GM08714 (cell line): ENCODE results near the gene SPRY4.
A peak's percentile ranks its signal among the peaks of the same experiment; 100 is the strongest.

ENCODE experiments used
- H3K4me3 ChIP-seq: fragments of 200-500 bp; sonication (Bioruptor generic); 2 replicates; pipeline ENCODE4 v1.5.1; 2014; ENCODE audit warnings: mild to moderate bottlenecking, low read length, inconsistent platforms
- ZNF274 ChIP-seq: IDR thresholded peaks from 2 replicates; pipeline ENCODE4 v1.6.1; 2012; ENCODE audit warnings: mild to moderate bottlenecking, low read depth, low read length

SPRY4 gene

DNA sequence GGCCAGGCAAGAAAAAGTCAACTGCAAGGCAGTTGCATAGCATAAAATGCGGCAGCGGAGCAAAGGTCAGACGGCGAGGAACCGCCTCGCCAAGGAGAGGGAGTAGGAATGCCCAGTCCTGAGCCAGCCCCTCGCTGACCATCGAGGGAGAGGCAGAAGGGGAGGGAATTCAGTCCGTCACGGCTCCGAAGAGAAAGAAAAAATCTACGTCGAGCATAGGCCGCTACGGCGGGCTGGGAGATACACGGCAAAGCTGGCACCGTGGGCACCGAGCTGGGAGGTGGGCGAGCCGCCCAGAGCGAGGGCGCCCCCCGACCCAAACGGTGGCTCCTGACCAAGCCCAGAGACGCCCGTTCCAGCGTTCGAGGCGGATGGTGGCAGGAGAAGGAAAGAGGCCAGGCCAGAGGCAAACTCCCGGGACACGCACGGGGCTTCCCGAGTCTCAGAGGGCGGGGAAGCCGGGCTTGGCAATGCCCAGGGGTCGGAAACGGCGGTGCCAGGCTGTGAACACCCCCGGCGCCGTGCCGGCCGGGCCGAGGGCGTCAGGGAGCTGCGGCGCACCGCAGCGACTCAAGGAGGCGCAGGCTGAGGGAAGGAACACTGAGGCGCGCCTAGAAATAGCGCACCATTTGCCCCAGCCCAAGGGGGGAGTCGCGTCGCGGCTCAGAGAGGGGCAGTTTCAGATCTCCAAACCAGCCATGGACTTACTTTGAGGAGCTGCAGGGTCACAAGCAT is 518 bp downstream of the SPRY4 start:
- TF ChIP-seq ZNF274, result no peak
- peak overlapping the region; percentile 60; the same call in 1 of the 2 replicates for H3K4me3 ChIP-seq

DNA sequence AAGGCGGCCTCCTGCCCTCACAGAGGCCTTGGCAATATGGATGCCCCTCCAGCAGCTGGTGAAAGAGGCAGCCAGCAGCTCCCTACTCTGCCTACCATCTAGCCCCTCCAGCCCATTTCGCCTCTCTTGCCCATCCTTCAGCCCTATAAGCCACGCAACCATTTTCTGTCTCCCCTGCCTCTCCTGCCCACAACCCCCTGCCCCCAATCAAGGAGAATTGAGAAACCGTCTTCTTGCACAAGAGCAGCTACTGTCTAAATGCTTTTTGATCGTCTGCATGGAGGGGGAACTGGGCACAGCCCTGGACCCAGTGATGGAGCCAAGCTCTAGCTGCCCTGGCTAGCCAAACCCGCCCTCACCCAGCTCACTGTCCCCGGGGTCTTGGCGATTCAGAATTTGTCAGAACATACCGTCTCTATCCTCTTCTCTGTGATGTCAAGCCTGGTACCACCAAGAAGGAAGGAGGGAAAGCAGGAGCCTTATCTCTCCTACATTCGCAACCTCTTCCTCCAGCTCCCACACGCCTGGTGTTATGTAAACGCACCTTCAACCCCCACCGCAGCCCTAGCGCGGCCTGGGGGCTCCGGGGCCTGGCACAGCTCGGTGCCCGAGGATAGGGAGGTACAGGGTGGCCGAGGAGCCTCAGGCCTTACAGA is 1.2 kb downstream of the SPRY4 start:
- H3K4me3 ChIP-seq, result peak overlapping the region; percentile 60; the same call in 1 of the 2 replicates
- no peak for TF ChIP-seq ZNF274

DNA sequence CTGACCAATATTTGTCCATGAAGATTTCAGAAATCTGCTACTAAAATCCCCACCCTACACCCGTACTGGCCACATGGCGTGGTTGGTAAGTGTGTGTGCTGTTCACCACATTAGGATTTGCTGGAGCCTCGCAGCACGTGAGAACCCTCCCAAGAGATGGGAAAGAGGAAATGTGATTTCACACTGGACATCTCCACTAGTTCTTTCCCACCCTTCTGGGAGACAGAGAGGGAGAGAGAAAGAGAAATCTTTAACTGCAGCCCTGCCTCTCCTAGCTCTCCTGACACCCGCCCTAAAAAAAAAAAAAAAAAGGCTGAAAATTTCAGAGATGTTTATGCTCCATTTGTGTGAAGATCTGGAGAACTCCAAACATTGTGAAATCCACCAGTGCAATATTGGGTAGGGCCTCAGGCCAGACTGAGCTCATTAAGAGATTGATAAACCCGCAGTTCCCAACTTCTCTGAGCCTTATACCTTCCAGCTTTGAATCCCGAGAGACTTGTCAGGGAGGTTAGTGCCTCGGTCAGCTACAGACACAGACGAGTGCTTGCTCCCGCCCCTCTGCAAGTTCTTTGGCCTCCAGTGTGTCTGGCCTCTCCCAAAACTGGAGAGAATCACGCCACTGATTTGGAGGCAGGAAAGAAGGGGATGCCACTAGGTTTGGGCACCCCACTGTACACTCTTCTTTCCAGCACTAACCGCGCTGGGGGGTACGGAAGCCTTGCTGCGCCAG is 1.9 kb downstream of the SPRY4 start:
- peak overlapping the region; percentile 60; the same call in 1 of the 2 replicates for H3K4me3 ChIP-seq
- TF ChIP-seq ZNF274, result no peak

DNA sequence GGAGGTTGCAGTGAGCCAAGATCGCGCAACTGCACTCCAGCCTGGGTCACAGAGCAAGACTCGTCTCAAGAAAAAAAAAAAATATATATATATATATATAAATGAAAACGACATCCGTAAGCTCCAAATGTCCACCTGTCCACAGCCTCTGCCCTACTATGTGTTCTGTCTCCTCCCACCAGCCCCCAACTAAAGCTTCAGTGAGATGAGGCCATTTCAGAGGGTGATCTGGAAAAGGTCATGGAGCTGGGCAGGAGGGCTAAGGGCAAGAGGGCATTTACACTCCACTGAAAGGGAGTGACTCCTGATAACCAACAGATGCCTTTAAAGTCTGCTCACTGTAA is 2.4 kb downstream of the SPRY4 start:
- no peak overlapping the region; the same call in 1 of the 2 replicates for H3K4me3 ChIP-seq

DNA sequence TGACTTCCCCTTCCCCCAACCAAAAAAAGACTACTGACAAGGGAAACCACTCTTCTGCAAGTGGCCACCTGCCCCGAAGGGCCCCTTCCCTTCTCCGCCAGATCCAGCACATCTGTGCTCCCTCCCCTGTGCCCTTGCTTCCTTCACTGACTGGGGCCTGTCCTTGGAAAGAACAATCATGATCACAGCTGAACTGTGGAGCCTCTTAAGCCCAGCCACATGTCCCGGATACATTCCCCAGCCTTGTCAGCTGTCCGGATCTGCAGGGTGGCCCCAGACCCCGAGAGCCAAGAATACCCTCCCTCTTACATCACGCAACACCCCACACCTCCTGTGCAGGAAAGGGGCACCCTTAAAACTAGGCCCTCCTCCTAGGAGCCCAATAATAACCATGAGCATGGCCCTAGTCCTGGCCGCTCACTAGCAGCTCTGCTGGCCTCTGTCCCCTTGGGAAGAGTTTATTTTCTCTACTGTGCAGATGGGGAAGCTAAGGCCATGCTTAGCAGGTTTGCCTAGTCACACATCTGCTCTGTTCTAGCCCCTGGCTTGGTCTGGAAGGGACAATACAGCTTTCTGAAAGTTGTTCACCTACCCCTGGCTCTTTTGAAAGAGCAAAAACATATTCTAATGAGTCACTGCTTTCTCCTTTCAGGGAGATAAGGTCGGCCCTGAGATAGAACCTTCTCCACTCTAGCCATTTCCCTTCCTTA is 3.8 kb downstream of the SPRY4 start:
- TF ChIP-seq ZNF274, result no peak
- peak overlapping the region; percentile 4; the same call in 1 of the 2 replicates for H3K4me3 ChIP-seq

More for the DNA sequence above, 2.4 kb downstream of the SPRY4 start:
- no peak for TF ChIP-seq ZNF274

GRCh38 chr5:142320430-142320738 is 4.4 kb downstream of the SPRY4 start:
- peak overlapping the region; percentile 4; the same call in 1 of the 2 replicates for H3K4me3 ChIP-seq
- no peak for TF ChIP-seq ZNF274

- TF ChIP-seq ZNF274, result no peak
Measured at GRCh38 chr5:142319560-142320429, 5.0 kb downstream of the SPRY4 start.

GRCh38 chr5:142319105-142319504 is 5.7 kb downstream of the SPRY4 start:
- H3K4me3 ChIP-seq, result peak overlapping the region; percentile 49; the same call in 1 of the 2 replicates
- no peak for TF ChIP-seq ZNF274

More at GRCh38 chr5:142319560-142320429, 5.0 kb downstream of the SPRY4 start:
- H3K4me3 ChIP-seq, result peak overlapping the region; percentile 41; the same call in 1 of the 2 replicates

- no peak overlapping the region for H3K4me3 ChIP-seq
- TF ChIP-seq ZNF274, result no peak
Measured at GRCh38 chr5:142317753-142318152, 7.1 kb downstream of the SPRY4 start.

GRCh38 chr5:142317173-142317572 is 7.6 kb downstream of the SPRY4 start:
- no peak overlapping the region for H3K4me3 ChIP-seq
- no peak for TF ChIP-seq ZNF274

- TF ChIP-seq ZNF274, result no peak
- H3K4me3 ChIP-seq, result no peak overlapping the region
Measured at GRCh38 chr5:142316681-142317080, 8.1 kb downstream of the SPRY4 start.

DNA sequence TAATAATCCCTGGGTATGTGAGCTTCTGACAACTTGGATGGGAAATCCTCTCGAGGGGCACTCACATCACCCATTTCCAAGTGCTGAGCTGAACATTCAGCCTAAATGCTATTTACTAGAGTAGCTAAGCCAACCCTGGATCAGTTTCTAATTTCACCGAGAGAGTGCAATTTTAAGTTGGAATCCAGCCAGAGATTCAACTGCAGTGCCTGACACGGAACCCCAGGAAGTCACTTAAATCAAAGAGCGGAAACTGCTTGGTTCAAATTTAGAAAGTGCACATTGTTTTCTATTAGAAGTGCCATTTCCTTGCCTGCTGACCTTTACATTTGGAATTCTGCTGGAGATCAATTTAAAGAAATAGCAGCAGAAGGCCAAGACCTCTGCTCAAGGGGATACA is 8.8 kb downstream of the SPRY4 start:
- no peak for TF ChIP-seq ZNF274
- H3K4me3 ChIP-seq, result peak overlapping the region; percentile 16; the same call in 1 of the 2 replicates
